Measurements from ENCODE around the gene TBX18.
A peak's percentile ranks its signal among the peaks of the same experiment; 100 is the strongest.

Gene TBX18

GRCh38 chr6:84773431-84774156 is 9.2 kb upstream of the TBX18 start (continued):
- peak; percentile 72; the same call in 1 of the 2 replicates for TF ChIP-seq ZBTB1 (tag by site-specific recombination; IDR thresholded peaks at IDR 0.05)
- peak; percentile 51 for TF ChIP-seq FEZF1 (tag by site-specific recombination; IDR thresholded peaks at IDR 0.05)
- TF ChIP-seq EGR2 (tag by site-specific recombination; IDR thresholded peaks at IDR 0.05; ENCODE audit: low read depth): peak; percentile 76
- TF ChIP-seq CTCF (tag by site-specific recombination; IDR thresholded peaks at IDR 0.05): peak; percentile 44
- TF ChIP-seq SCRT2 (tag by site-specific recombination; IDR thresholded peaks at IDR 0.05): peak; percentile 99
- TF ChIP-seq ZNF2 (tag by site-specific recombination; IDR thresholded peaks at IDR 0.05): peak; percentile 25; the same call in 1 of the 2 replicates
- TF ChIP-seq, protein P1, sequence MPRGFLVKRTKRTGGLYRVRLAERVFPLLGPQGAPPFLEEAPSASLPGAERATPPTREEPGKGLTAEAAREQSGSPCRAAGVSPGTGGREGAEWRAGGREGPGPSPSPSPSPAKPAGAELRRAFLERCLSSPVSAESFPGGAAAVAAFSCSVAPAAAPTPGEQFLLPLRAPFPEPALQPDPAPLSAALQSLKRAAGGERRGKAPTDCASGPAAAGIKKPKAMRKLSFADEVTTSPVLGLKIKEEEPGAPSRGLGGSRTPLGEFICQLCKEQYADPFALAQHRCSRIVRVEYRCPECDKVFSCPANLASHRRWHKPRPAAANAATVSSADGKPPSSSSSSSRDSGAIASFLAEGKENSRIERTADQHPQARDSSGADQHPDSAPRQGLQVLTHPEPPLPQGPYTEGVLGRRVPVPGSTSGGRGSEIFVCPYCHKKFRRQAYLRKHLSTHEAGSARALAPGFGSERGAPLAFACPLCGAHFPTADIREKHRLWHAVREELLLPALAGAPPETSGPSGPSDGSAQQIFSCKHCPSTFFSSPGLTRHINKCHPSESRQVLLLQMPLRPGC (tag by site-specific recombination; IDR thresholded peaks at IDR 0.05): peak; percentile 48; the same call in 1 of the 2 replicates

- POLR2A ChIA-PET: interaction anchor here (0.7 to 4.4 kb wide), 3 partner anchors 10 to 698 kb away, joined by 4 to 69 read pairs (median 6); partner anchors contain the start of gene TBX18
Observed at GRCh38 chr6:84773133-84773430, 8.7 kb upstream of the TBX18 start.

More at GRCh38 chr6:84773133-84773430, 8.7 kb upstream of the TBX18 start:
- Histone ChIP-seq H3K4me3 (ENCODE audit: low read depth, low read length) (peak overlapping the region; percentile 58), H3K9me3 (ENCODE audit: control insufficient read depth, insufficient read depth, low read depth, low read length) (no peaks in the 10 kb centered on the region), H3K27ac (ENCODE audit: extremely low read depth, low read depth, low read length) (peak overlapping the region; percentile 86), H3K4me1 (ENCODE audit: control insufficient read depth, insufficient read depth, low read length) (peaks cover 3% of the 10 kb centered on the region; the same call in 1 of the 2 replicates), H3K36me3 (ENCODE audit: control insufficient read depth in 2 of 2, insufficient read depth in 1 of 2, low read length in 2 of 2) (no peaks in the 10 kb centered on the region)
- CTCF ChIA-PET: interaction anchor here (0.6 to 0.7 kb wide), 2 partner anchors 10 to 1870 kb away, joined by 3 to 4 read pairs; no protein-coding TSS in a partner anchor
- TF ChIP-seq MYNN (tag by site-specific recombination; IDR thresholded peaks at IDR 0.05; ENCODE audit: borderline replicate concordance) (0 out of 2 replicates have a peak, but pooled peaks have one; percentile 23), YY2 (tag by site-specific recombination; IDR thresholded peaks at IDR 0.05) (no peak), KLF9 (tag by site-specific recombination; IDR thresholded peaks at IDR 0.05; ENCODE audit: low read depth) (0 out of 2 replicates have a peak, but pooled peaks have one; percentile 33), KLF17 (tag by site-specific recombination; IDR thresholded peaks at IDR 0.05) (no peak)
- TF ChIP-seq, protein P2, sequence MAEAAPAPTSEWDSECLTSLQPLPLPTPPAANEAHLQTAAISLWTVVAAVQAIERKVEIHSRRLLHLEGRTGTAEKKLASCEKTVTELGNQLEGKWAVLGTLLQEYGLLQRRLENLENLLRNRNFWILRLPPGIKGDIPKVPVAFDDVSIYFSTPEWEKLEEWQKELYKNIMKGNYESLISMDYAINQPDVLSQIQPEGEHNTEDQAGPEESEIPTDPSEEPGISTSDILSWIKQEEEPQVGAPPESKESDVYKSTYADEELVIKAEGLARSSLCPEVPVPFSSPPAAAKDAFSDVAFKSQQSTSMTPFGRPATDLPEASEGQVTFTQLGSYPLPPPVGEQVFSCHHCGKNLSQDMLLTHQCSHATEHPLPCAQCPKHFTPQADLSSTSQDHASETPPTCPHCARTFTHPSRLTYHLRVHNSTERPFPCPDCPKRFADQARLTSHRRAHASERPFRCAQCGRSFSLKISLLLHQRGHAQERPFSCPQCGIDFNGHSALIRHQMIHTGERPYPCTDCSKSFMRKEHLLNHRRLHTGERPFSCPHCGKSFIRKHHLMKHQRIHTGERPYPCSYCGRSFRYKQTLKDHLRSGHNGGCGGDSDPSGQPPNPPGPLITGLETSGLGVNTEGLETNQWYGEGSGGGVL (tag by site-specific recombination; IDR thresholded peaks at IDR 0.05): 0 out of 2 replicates have a peak, but pooled peaks have one; percentile 13
- TF ChIP-seq, protein P3, sequence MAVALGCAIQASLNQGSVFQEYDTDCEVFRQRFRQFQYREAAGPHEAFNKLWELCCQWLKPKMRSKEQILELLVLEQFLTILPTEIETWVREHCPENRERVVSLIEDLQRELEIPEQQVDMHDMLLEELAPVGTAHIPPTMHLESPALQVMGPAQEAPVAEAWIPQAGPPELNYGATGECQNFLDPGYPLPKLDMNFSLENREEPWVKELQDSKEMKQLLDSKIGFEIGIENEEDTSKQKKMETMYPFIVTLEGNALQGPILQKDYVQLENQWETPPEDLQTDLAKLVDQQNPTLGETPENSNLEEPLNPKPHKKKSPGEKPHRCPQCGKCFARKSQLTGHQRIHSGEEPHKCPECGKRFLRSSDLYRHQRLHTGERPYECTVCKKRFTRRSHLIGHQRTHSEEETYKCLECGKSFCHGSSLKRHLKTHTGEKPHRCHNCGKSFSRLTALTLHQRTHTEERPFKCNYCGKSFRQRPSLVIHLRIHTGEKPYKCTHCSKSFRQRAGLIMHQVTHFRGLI (tag by site-specific recombination; IDR thresholded peaks at IDR 0.05): 0 out of 2 replicates have a peak, but pooled peaks have one; percentile 2
